ENCODE data around the gene TIMM23. TPM values are rescaled to one million over a fixed set of nuclear protein-coding genes. Genes with fewer than 3 reads are reported as not detected.

Gene TIMM23
- total and polyA plus RNA-seq, 10 of the 15 experiments (the other 5 are each of a cell fraction or from before 2014, with no cell fraction given) = 90.0 to 228 (median 120) TPM

GRCh38 chr10:46022978-46023702 lies 50.9 kb downstream of the TIMM23 start (continued):
- TF ChIP-seq, protein P1, sequence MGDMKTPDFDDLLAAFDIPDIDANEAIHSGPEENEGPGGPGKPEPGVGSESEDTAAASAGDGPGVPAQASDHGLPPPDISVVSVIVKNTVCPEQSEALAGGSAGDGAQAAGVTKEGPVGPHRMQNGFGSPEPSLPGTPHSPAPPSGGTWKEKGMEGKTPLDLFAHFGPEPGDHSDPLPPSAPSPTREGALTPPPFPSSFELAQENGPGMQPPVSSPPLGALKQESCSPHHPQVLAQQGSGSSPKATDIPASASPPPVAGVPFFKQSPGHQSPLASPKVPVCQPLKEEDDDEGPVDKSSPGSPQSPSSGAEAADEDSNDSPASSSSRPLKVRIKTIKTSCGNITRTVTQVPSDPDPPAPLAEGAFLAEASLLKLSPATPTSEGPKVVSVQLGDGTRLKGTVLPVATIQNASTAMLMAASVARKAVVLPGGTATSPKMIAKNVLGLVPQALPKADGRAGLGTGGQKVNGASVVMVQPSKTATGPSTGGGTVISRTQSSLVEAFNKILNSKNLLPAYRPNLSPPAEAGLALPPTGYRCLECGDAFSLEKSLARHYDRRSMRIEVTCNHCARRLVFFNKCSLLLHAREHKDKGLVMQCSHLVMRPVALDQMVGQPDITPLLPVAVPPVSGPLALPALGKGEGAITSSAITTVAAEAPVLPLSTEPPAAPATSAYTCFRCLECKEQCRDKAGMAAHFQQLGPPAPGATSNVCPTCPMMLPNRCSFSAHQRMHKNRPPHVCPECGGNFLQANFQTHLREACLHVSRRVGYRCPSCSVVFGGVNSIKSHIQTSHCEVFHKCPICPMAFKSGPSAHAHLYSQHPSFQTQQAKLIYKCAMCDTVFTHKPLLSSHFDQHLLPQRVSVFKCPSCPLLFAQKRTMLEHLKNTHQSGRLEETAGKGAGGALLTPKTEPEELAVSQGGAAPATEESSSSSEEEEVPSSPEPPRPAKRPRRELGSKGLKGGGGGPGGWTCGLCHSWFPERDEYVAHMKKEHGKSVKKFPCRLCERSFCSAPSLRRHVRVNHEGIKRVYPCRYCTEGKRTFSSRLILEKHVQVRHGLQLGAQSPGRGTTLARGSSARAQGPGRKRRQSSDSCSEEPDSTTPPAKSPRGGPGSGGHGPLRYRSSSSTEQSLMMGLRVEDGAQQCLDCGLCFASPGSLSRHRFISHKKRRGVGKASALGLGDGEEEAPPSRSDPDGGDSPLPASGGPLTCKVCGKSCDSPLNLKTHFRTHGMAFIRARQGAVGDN (IDR thresholded peaks at IDR 0.05) = 0 out of 2 replicates have a peak, but pooled peaks have one; percentile 22
- TF ChIP-seq FOS (IDR thresholded peaks at IDR 0.05; ENCODE audit: borderline replicate concordance, extremely low read depth, insufficient read length) (no peak), STAT3 (IDR thresholded peaks at IDR 0.05; ENCODE audit: low read depth, low read length) (no peak), ZBED1 (IDR thresholded peaks at IDR 0.05; ENCODE audit: borderline replicate concordance) (no peak), CTCF (IDR thresholded peaks at IDR 0.05 in 2 of 3, conservative IDR thresholded peaks at IDR 0.05 in 1 of 3; ENCODE audit: control insufficient read depth in 2 of 3, extremely low read depth in 1 of 3, insufficient read depth in 1 of 3, low read depth in 3 of 3, low read length in 3 of 3) (peak; percentile 22 to 57 (median 56); a peak in 4 of 6 replicates), TCF3 (IDR thresholded peaks at IDR 0.05; ENCODE audit: borderline replicate concordance, insufficient read depth, low read depth, low read length) (no peak), YBX1 (IDR thresholded peaks at IDR 0.05) (no peak), ZNF217 (IDR thresholded peaks at IDR 0.05) (no peak), ESRRA (IDR thresholded peaks at IDR 0.05; ENCODE audit: low read length) (no peak), EZH2 (IDR thresholded peaks at IDR 0.05; ENCODE audit: borderline replicate concordance, control insufficient read depth, low read depth, low read length) (no peak), CHD2 (IDR thresholded peaks at IDR 0.05; ENCODE audit: borderline replicate concordance, low read depth, low read length) (0 out of 2 replicates have a peak, but pooled peaks have one; percentile 35), IRF3 (IDR thresholded peaks at IDR 0.05) (no peak), EP300 (IDR thresholded peaks at IDR 0.05; ENCODE audit: borderline replicate concordance in 1 of 2, control insufficient read depth in 1 of 2, low read depth in 2 of 2, low read length in 2 of 2) (no peak), KAT2A (conservative IDR thresholded peaks at IDR 0.05; ENCODE audit: control insufficient read depth, low read depth, low read length) (no peak), CREM (IDR thresholded peaks at IDR 0.05; ENCODE audit: low read depth) (peak; percentile 45; the same call in 1 of the 2 replicates), NRF1 (conservative IDR thresholded peaks at IDR 0.05; ENCODE audit: low read depth, low read length) (no peak), MYC (IDR thresholded peaks at IDR 0.05; ENCODE audit: insufficient read depth, insufficient read length, insufficient replicate concordance, low read length, severe bottlenecking) (no peak)
- TF ChIP-seq, protein P2, sequence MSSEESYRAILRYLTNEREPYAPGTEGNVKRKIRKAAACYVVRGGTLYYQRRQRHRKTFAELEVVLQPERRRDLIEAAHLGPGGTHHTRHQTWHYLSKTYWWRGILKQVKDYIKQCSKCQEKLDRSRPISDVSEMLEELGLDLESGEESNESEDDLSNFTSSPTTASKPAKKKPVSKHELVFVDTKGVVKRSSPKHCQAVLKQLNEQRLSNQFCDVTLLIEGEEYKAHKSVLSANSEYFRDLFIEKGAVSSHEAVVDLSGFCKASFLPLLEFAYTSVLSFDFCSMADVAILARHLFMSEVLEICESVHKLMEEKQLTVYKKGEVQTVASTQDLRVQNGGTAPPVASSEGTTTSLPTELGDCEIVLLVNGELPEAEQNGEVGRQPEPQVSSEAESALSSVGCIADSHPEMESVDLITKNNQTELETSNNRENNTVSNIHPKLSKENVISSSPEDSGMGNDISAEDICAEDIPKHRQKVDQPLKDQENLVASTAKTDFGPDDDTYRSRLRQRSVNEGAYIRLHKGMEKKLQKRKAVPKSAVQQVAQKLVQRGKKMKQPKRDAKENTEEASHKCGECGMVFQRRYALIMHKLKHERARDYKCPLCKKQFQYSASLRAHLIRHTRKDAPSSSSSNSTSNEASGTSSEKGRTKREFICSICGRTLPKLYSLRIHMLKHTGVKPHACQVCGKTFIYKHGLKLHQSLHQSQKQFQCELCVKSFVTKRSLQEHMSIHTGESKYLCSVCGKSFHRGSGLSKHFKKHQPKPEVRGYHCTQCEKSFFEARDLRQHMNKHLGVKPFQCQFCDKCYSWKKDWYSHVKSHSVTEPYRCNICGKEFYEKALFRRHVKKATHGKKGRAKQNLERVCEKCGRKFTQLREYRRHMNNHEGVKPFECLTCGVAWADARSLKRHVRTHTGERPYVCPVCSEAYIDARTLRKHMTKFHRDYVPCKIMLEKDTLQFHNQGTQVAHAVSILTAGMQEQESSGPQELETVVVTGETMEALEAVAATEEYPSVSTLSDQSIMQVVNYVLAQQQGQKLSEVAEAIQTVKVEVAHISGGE (CRISPR knock-in tag; IDR thresholded peaks at IDR 0.05) = no peak
